Inflammatory macrophage treated with lipopolysaccharide for 1 hour (primary cell): ENCODE results near the gene NOTCH1.

Experiments used
- DNase-seq, 2 donors: peaks; one replicate each; pipeline ENCODE4 v3.0.0-alpha.2; 2020 to 2022

NOTCH1 gene

DNA sequence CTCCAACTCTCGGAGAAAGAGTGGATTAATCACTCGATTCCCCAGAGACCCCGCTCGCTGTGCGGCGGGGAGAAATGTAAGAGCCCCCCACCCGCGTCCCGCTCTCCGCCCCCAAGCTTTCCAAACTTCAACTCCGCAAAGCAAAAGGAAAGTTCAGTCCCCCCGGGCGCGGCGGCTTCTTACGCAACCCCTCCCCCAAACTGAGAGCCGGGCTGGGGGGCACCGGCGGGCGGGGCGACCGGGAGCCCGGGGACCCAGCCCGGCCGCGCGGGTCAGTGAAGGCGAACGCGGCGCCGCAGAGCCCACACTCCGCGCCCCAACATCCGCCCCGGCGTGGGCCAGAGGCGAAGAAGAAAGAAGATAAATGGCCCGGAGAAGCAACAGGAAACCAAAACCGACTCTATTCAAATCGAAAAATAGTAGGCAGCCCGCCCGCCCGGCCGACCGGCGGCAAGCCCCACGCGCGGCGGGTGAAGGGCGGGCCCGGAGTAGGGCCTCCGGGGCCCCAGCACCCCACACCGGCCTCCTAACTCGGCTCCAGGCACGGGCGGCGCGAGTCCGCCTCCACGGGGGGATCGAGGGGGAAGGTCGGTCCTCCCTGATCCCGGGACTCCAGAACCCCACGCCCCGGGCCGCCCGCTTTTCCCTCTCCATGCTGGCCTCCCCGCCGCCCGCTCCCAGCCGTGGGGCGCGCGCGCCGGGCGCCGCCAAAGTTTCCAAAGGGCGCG, 720 bp downstream of the NOTCH1 start:
- peak in 1 of 2 donors; percentile 27 for DNase-seq

DNA sequence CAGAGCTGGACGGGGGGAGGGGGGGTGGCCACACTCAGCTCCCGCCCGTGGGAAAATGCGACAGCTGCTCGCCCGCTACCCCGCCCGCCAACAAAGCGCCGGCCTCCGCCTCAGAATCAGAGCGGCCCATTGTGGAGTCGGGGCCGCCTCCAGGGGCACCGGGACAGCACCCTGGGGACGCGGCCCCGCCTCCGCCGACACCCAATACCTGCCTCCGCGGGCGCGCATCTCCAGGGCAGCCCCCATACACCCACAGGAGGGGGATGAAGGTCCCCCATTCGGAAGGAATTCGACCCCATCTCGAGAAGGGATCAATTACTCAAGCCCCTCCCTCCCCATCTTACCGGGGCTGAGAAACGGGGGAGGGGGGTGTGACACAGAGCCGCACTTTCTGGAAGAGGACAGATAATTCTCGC, 1.3 kb downstream of the NOTCH1 start:
- DNase-seq, result peak in 1 of 2 donors; percentile 36

- no peak for DNase-seq
These were observed 1.9 kb downstream of the NOTCH1 start for GRCh38 chr9:136543830-136544547.

GRCh38 chr9:136543280-136543679, 2.6 kb downstream of the NOTCH1 start:
- no peak for DNase-seq

DNA sequence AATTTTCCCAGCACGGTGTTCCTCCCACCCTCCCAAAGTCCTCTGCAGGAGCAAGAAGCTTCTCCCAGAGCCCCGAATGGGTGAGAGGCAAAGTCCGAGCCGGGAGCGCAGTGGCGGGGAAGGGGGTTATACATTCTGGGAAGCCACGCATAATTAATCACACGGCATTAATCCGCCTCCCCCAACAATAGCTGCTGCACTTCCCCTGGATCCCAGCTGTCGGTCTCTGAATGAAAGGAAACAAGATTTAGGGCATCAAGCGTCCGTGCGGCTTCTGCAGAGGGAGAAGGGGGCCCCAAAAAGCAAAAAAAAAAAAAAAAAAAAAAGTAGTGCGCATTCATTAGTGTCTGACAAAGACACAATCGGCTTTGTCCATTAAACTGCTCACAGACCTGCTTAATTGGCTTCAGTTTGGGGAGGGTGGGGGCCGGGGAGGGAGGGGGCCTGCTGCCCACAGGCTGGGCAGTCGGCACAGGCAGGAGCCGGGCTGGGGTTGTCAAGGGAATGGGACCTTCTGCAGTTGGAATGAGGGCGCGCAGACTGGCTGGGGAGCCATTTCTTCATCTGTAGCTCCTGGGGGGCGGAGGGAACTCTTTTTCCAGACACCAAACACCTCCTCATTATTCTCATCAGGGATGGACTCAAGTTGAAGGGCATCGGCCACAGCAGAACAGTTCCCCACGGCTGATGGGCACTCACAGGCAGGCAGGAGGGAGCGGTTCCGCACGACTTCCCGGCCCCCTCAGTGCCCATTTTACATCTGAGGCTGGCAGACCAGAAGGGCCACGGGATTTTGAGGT, 3.4 kb downstream of the NOTCH1 start:
- no peak for DNase-seq

DNA sequence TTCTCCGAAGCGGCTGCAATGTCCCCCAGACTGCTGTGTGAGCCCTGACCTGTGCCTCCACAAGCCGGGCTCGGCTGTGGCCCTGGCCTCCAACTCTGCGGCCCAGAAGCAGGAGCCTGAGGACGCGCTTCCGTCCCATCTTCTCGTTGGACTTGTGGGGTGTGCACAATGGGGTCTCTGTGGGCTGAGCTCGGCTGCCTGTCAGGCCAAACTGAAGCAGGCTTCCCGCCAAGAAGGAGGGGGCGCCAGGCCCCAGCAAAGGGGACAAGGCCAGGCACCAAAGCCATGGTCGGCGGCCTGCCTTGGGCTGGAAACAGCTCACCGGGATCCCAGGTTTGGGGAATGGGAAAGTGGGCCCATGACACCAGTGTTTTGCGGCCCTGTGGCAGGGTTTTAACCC, 4.1 kb downstream of the NOTCH1 start:
- no peak for DNase-seq

DNA sequence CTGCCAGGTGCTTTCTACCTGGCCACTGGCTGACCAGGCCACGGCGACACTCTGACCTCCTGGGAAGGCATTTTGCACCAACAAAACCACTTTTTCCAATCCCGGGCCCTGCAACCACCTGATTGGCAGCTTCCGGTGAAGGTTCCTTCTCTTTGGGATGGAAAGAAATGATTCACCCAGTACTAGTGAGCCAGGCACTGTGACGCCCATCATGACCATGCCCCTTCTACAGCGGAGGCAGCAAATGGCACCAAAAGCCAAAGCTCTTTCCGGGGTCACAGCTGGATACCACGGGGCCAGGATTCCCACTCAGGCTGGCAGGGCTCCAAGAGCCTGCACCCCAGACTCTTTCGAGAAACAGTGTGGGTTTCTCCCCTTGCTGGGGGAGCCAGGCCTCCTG, 4.7 kb downstream of the NOTCH1 start:
- no peak for DNase-seq

- DNase-seq, result peak; percentile 95 to 97
These were observed 6.1 kb downstream of the NOTCH1 start for GRCh38 chr9:136539427-136540421.

- DNase-seq, result peak in 1 of 2 donors; percentile 40
These were observed 7.0 kb downstream of the NOTCH1 start for GRCh38 chr9:136538599-136539426.

DNA sequence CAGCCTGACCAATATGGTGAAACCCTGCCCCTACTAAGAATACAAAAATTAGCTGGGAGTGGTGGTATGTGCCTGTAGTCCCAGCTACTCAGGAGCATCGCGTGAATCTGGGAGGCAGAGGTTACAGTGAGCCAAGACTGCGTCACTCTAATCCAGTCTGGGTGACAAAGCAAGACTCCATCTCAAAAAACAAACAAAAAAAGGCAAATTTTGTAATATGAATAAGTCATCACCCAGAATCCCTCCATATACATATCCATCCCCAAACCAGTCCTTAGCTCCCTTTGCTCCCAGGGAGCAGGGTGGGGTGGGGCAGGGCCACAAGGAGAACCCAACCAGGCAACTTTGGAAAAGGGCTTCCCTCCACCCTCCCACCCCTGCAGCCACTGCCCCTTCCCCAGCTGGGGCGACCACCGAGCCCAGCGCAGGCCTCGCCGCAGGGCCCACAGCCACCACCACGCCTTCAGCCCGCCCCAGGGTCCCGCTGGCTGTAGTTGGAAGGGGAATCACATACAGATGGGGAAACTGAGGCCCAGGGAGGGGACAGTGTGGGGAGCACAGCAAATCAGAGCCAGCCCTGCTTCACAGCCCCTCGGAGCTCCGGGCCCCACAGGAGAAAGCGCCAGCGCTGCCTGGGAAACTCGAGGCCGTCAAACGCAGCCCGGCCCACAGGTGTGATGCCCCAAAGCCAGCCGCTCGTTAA, 7.8 kb downstream of the NOTCH1 start:
- DNase-seq, result no peak

GRCh38 chr9:136537411-136537810, 8.4 kb downstream of the NOTCH1 start:
- DNase-seq, result no peak

- no peak for DNase-seq
These were observed 9.1 kb downstream of the NOTCH1 start for GRCh38 chr9:136536721-136537241.

DNA sequence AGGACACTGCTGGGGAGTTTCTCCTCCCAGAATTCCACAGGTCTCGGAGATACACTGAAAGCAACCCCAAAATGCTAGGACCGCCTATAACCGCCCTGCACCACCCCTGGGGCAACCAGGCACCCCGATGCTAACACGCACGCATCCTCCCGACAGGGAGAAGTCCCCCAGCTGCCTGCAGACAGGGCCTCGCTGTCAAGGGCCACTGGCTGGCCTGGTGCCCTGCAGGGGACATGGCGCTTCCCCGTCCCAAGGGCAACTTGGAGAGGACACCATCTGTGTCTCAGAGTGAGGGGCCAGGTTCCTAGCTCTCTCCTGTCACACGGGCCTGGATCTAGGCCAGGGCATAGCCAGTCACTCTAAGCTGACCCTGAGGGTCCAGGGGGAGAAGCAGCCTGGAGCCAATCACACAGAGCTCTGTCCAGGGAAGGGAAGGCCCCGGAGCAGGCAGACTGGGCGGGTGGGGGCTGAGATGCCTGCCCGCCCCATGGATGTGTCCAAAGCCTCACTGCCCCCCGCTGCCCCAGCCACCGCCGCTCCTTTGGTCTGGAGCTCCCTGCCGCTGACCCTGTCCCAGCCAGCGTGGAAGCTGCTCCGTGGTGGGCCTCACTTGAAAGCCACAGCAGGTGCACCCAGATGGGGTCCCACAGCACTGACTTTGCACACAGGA, 9.7 kb downstream of the NOTCH1 start:
- DNase-seq, result no peak

- DNase-seq, result no peak
These were observed 10.8 kb downstream of the NOTCH1 start for GRCh38 chr9:136535070-136535469.

- no peak for DNase-seq
These were observed 11.5 kb downstream of the NOTCH1 start for GRCh38 chr9:136534366-136534765.

DNA sequence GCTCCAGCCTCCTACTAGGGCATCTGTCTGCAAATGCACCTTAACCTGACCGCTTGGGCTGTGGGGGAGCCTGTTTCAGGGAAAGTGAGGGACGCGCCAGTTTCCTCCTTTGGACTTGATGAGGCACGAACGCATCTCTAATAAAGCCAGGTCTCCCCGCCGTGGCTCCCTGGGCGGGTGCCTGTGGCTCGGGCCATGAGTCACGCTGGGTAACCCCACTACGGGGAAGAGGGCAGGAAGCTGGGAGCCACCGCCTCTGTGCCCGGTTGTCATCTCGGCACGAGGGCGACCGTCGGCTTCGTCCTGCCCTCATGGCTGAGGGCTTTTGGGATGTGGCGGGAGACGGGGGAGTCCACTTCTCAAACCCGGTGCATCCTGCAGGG, 12.1 kb downstream of the NOTCH1 start:
- peak; percentile 87 to 88 for DNase-seq

DNA sequence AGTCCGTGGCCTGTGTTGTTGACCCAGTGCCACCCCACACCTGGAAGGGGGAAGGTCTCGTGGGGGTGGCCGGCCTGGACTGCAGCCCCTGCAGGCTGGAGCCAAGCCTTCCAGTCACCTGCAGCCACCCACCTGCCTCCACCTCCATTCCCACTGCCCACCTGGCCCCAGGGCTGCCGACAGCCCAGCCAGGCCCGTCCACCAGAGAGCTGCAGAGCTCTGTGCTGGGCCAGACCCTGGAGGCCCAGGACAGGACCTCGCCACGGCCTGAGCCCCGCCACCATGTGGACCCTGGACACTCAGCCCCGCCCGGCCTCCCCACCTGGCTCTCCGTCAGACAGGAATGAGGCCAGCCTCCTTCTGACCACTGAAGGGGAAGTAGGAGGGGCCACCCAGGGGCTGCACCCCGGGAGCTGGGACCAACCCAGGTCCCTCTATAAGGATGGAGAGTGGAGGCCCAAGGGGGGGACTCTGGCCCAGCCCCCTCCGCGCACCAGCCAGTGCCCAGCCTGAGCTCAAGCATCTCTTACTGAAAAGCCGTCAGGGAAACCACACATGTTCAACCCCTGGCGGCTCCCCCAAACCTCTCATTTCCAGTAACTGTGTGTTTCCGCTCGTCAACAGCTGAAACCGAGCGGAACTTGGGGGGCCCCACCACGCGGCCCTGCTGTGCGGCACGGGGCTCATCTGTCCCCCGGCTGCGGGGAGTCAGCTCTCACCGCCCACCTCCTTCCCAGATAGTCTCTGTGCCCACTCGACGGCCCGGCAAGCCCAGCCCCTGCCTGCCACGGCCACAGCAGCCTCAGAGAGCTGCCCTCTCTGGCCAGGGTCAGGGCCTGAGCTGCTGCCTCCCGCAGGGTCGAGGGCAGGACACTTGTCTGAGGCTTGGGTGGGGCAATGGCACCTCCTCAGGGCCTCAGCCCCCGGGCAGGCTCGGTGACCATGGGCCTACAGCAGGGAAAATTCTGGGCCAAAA, 12.8 kb downstream of the NOTCH1 start:
- no peak for DNase-seq
